Neural progenitor cell (in vitro differentiated cells): ENCODE results near the gene DIAPH3.

Source experiments
- CTCF ChIP-seq: fragments of 200-600 bp; sonication (generic); IDR thresholded peaks from 2 replicates; pipeline ENCODE4 v1.5.1; 2017; ENCODE audit warnings: antibody characterized with exemption, mild to moderate bottlenecking
- EZH2 ChIP-seq: fragments of 200-600 bp; sonication (generic); IDR thresholded peaks from 2 replicates; pipeline ENCODE4 v1.6.1; 2017; ENCODE audit warnings: antibody characterized with exemption, mild to moderate bottlenecking, moderate library complexity
- EZH2phosphoT487 ChIP-seq: fragments of 200-600 bp; sonication (generic); IDR thresholded peaks from 2 replicates; pipeline ENCODE4 v1.6.1; 2017; ENCODE audit warnings: antibody characterized with exemption

DNA sequence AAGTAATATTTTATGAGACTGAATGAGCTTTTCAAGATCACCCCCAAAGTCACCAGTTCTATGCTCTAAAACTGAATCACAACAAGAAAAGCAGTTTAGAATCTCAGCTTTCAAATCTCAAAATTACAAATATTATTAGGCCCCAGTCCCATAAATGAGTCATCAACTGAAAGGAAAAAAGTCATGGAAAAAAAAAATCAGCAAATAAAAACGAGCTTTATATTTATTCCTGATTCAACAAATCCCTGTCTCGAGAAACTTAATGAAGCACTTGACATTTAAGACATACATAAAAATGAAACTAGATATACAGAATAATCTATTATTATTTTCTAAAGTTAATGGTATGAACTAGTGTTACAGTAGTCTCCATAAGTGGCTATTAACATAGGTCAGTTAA lies 203.0 kb downstream of the DIAPH3 start:
- TF ChIP-seq CTCF (no peak), EZH2 (no peak), EZH2phosphoT487 (no peak)
